Measurements from ENCODE around the gene NPIPA8.
"Not testable (repeated sequence)": the region's sequence is repeated elsewhere in the genome, so short reads cannot be mapped to it uniquely, and the experiment has no call there.

Gene NPIPA8

GRCh38 chr16:18309159-18309558, 27.4 kb downstream of the NPIPA8 start:
- H3K9me3 ChIP-seq (ENCODE audit: insufficient read depth, low read length); DNase-seq (ENCODE audit: low read depth, low spot score); H3K9ac ChIP-seq (ENCODE audit: insufficient read length, low read depth); H3K27me3 ChIP-seq (ENCODE audit: insufficient read depth, insufficient read length); H3K4me1 ChIP-seq (ENCODE audit: insufficient read depth, insufficient read length); H3K4me3 ChIP-seq (ENCODE audit: insufficient read length, low read depth); H3K36me3 ChIP-seq (ENCODE audit: insufficient read depth, insufficient read length, low read length): not testable (repeated sequence)

- not testable (repeated sequence) for H3K36me3 ChIP-seq (ENCODE audit: insufficient read depth, insufficient read length, low read length); H3K9me3 ChIP-seq (ENCODE audit: insufficient read depth, low read length); H3K9ac ChIP-seq (ENCODE audit: insufficient read length, low read depth); H3K4me1 ChIP-seq (ENCODE audit: insufficient read depth, insufficient read length); H3K27me3 ChIP-seq (ENCODE audit: insufficient read depth, insufficient read length); DNase-seq (ENCODE audit: low read depth, low spot score); H3K4me3 ChIP-seq (ENCODE audit: insufficient read length, low read depth)
Observed at GRCh38 chr16:18307241-18307640, 29.3 kb downstream of the NPIPA8 start.

DNA sequence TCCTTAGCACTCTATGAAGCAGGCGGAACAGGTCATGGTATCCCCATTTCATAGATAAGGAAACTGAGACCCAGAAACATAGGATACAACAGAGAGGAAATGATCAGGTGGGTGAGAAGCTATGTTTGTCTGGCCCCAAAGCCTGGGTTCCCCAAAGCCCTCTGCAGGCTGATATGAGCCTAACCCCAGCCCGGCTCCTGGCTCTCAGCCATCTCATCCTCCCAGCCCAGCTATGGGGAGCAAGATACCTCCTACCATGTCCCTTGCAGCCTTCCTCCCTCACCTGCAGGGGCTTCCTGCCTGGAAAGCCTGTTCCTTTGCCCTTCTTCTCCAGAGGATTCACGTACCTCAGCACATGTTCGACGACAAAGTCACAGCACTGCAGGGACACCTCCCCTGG, 30.5 kb downstream of the NPIPA8 start:
- H3K36me3 ChIP-seq (ENCODE audit: insufficient read depth, insufficient read length, low read length); H3K9ac ChIP-seq (ENCODE audit: insufficient read length, low read depth); H3K27me3 ChIP-seq (ENCODE audit: insufficient read depth, insufficient read length); H3K9me3 ChIP-seq (ENCODE audit: insufficient read depth, low read length); H3K4me3 ChIP-seq (ENCODE audit: insufficient read length, low read depth); H3K4me1 ChIP-seq (ENCODE audit: insufficient read depth, insufficient read length); DNase-seq (ENCODE audit: low read depth, low spot score): not testable (repeated sequence)

GRCh38 chr16:18303059-18303706, 33.4 kb downstream of the NPIPA8 start:
- not testable (repeated sequence) for H3K36me3 ChIP-seq (ENCODE audit: insufficient read depth, insufficient read length, low read length); H3K9ac ChIP-seq (ENCODE audit: insufficient read length, low read depth); H3K4me1 ChIP-seq (ENCODE audit: insufficient read depth, insufficient read length)

GRCh38 chr16:18297714-18298113, 38.8 kb downstream of the NPIPA8 start:
- not testable (repeated sequence) for H3K9me3 ChIP-seq (ENCODE audit: insufficient read depth, low read length); H3K27me3 ChIP-seq (ENCODE audit: insufficient read depth, insufficient read length); H3K4me3 ChIP-seq (ENCODE audit: insufficient read length, low read depth); H3K9ac ChIP-seq (ENCODE audit: insufficient read length, low read depth); H3K4me1 ChIP-seq (ENCODE audit: insufficient read depth, insufficient read length); DNase-seq (ENCODE audit: low read depth, low spot score); H3K36me3 ChIP-seq (ENCODE audit: insufficient read depth, insufficient read length, low read length)

More at GRCh38 chr16:18303059-18303706, 33.4 kb downstream of the NPIPA8 start:
- not testable (repeated sequence) for H3K4me3 ChIP-seq (ENCODE audit: insufficient read length, low read depth); H3K9me3 ChIP-seq (ENCODE audit: insufficient read depth, low read length); DNase-seq (ENCODE audit: low read depth, low spot score); H3K27me3 ChIP-seq (ENCODE audit: insufficient read depth, insufficient read length)

GRCh38 chr16:18296931-18297330, 39.6 kb downstream of the NPIPA8 start:
- H3K36me3 ChIP-seq (ENCODE audit: insufficient read depth, insufficient read length, low read length); DNase-seq (ENCODE audit: low read depth, low spot score); H3K9ac ChIP-seq (ENCODE audit: insufficient read length, low read depth); H3K4me3 ChIP-seq (ENCODE audit: insufficient read length, low read depth); H3K27me3 ChIP-seq (ENCODE audit: insufficient read depth, insufficient read length); H3K4me1 ChIP-seq (ENCODE audit: insufficient read depth, insufficient read length); H3K9me3 ChIP-seq (ENCODE audit: insufficient read depth, low read length): not testable (repeated sequence)

DNA sequence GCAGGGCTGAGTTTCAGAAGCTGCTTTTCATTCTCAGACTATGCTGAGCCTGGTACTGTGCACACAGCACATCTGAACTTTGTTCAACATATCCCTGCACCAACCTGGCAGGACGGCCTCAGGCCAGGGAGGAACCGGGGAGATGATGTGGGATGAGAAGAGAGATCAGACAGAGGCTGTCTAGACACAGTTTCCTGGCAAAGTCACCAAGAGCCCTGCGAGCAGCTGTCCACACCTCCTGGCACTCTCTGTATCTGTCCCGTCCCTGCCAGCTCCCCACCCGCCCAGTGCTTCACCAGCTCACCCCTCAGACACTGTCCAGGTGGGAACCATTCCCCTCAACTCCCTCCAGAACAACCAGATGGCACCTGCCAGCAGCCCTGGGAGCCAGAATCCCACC, 42.2 kb downstream of the NPIPA8 start:
- not testable (repeated sequence) for H3K9me3 ChIP-seq (ENCODE audit: insufficient read depth, low read length); H3K9ac ChIP-seq (ENCODE audit: insufficient read length, low read depth); H3K27me3 ChIP-seq (ENCODE audit: insufficient read depth, insufficient read length); DNase-seq (ENCODE audit: low read depth, low spot score); H3K36me3 ChIP-seq (ENCODE audit: insufficient read depth, insufficient read length, low read length); H3K4me1 ChIP-seq (ENCODE audit: insufficient read depth, insufficient read length); H3K4me3 ChIP-seq (ENCODE audit: insufficient read length, low read depth)

DNA sequence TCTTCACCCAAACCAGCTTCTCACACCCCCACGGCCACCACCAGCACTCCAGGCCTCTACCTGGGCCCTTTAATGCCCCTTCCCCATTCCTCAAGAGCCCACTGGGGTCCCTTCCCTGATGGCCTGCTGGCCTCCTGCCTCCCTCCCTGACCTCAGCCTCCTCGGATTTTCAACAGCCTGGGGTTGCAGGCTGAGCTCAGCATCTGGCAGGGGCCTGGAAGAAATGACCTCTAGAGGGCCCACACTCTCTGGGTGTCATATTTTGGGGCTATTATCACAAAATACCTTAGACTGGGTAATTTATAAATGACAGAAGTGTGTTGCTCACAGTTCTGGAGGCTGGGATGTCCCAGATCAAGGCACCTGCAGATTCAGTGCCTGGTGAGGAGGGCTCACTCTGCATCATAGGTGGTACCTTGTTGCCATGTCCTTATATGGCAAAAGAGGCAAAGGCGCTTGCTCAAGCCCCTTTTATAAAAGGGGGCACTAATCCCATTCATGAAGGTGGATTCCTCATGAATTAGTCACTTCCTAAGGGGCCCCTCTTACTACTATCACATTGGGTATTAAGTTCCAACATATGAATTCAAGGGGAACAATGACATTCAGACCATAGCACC, 43.1 kb downstream of the NPIPA8 start:
- not testable (repeated sequence) for H3K4me3 ChIP-seq (ENCODE audit: insufficient read length, low read depth); H3K36me3 ChIP-seq (ENCODE audit: insufficient read depth, insufficient read length, low read length); H3K9me3 ChIP-seq (ENCODE audit: insufficient read depth, low read length); H3K4me1 ChIP-seq (ENCODE audit: insufficient read depth, insufficient read length); H3K27me3 ChIP-seq (ENCODE audit: insufficient read depth, insufficient read length); DNase-seq (ENCODE audit: low read depth, low spot score); H3K9ac ChIP-seq (ENCODE audit: insufficient read length, low read depth)

DNA sequence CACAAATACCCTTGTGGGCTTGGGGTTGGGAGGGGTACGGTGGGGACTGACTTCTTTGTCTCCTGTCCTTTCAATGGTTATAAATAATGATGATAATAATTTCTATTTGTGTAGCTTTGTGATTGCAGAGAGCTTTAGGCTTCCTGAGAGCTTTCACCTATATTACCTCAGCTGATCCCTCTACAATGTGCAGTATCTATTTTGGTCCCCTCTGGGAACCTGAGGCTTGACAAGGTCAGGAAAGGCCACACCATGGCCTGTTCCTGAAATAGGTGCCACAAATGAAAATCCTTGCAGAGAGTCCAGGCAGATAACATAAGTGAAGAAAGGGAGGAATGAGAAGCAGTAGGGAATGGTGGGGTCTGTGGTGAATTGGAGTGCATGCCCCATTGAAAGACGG, 45.6 kb downstream of the NPIPA8 start:
- H3K4me1 ChIP-seq (ENCODE audit: insufficient read depth, insufficient read length); H3K36me3 ChIP-seq (ENCODE audit: insufficient read depth, insufficient read length, low read length); H3K9me3 ChIP-seq (ENCODE audit: insufficient read depth, low read length); DNase-seq (ENCODE audit: low read depth, low spot score); H3K9ac ChIP-seq (ENCODE audit: insufficient read length, low read depth); H3K4me3 ChIP-seq (ENCODE audit: insufficient read length, low read depth); H3K27me3 ChIP-seq (ENCODE audit: insufficient read depth, insufficient read length): not testable (repeated sequence)

DNA sequence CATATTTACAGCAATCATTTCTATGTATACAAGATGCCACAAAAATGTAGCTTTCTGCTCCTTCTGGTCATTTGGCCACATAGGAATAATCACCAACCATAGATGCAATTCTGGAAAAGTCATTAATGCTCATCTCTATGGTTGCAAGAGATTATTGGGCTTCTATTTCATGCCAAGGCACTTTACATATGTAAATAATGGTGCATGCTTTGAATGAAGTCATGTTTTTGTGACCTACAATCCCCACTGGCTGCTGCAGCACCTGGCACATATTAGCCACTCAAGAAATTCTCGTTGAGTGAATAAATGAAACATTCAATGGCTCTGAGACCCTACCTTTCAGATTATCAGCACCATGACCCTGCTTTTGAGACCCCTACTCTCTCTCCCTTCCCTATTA, 50.2 kb downstream of the NPIPA8 start:
- H3K4me3 ChIP-seq (ENCODE audit: insufficient read length, low read depth); H3K9me3 ChIP-seq (ENCODE audit: insufficient read depth, low read length); H3K9ac ChIP-seq (ENCODE audit: insufficient read length, low read depth); H3K27me3 ChIP-seq (ENCODE audit: insufficient read depth, insufficient read length); H3K4me1 ChIP-seq (ENCODE audit: insufficient read depth, insufficient read length); H3K36me3 ChIP-seq (ENCODE audit: insufficient read depth, insufficient read length, low read length); DNase-seq (ENCODE audit: low read depth, low spot score): not testable (repeated sequence)

- H3K4me3 ChIP-seq (ENCODE audit: insufficient read length, low read depth); DNase-seq (ENCODE audit: low read depth, low spot score); H3K9ac ChIP-seq (ENCODE audit: insufficient read length, low read depth); H3K9me3 ChIP-seq (ENCODE audit: insufficient read depth, low read length); H3K27me3 ChIP-seq (ENCODE audit: insufficient read depth, insufficient read length); H3K4me1 ChIP-seq (ENCODE audit: insufficient read depth, insufficient read length); H3K36me3 ChIP-seq (ENCODE audit: insufficient read depth, insufficient read length, low read length): not testable (repeated sequence)
Observed at GRCh38 chr16:18280319-18280718, 56.2 kb downstream of the NPIPA8 start.

DNA sequence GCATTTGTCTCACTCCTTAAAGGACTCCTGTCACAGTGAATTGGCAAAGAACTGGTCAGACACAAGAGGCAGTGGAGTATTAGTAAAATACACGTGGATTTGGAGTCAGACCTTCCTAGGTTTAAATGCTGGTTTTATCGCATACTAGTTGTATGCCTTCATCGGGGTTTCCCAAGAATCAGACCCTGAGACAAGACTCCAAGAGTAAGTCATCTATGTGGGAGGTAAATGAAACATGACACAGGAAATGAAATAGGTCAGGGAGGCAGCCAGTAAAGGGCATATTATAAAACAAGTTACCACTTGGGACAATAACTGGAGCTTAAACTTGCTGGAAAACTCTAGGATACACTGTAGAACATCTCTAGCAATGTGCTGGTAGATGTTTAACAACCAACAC, 59.8 kb downstream of the NPIPA8 start:
- H3K4me1 ChIP-seq (ENCODE audit: insufficient read depth, insufficient read length); H3K9me3 ChIP-seq (ENCODE audit: insufficient read depth, low read length); H3K4me3 ChIP-seq (ENCODE audit: insufficient read length, low read depth); H3K36me3 ChIP-seq (ENCODE audit: insufficient read depth, insufficient read length, low read length); DNase-seq (ENCODE audit: low read depth, low spot score); H3K9ac ChIP-seq (ENCODE audit: insufficient read length, low read depth); H3K27me3 ChIP-seq (ENCODE audit: insufficient read depth, insufficient read length): not testable (repeated sequence)
